SK-N-SH treated with all-trans-retinoic acid at 6 μM for 48 hours (cell line): ENCODE measurements around the gene FXYD6.

Experiments
- PPARA ChIP-seq: fragments of 250-450 bp; sonication (Bioruptor Pico); IDR thresholded peaks from 2 replicates; pipeline ENCODE4 v1.5.0; 2020; ENCODE audit warnings: mild to moderate bottlenecking, borderline replicate concordance
- ZFP30 ChIP-seq: fragments of 450-650 bp; formaldehyde crosslinking; IDR thresholded peaks from 2 replicates; pipeline ENCODE4 v1.5.0; 2022; ENCODE audit warnings: mild to moderate bottlenecking, moderate library complexity
- ZNF70 ChIP-seq: fragments of 450-650 bp; formaldehyde crosslinking; IDR thresholded peaks from 2 replicates; pipeline ENCODE4 v1.5.0; 2020; ENCODE audit warnings: mild to moderate bottlenecking, moderate library complexity
- ZNF8 ChIP-seq: fragments of 450-650 bp; formaldehyde crosslinking; IDR thresholded peaks from 2 replicates; pipeline ENCODE4 v1.5.0; 2020; ENCODE audit warnings: mild to moderate bottlenecking, moderate library complexity
- TF ChIP-seq, protein P1 (sequence below): fragments of 250-450 bp; sonication (Bioruptor Pico); IDR thresholded peaks from 2 replicates; pipeline ENCODE4 v1.8.0; 2021; ENCODE audit warnings: low read depth, mild to moderate bottlenecking, moderate library complexity, borderline replicate concordance
- TF ChIP-seq, protein P2 (sequence below): fragments of 250-450 bp; sonication (Bioruptor Pico); IDR thresholded peaks from 2 replicates; pipeline ENCODE4 v1.8.0; 2020; ENCODE audit warnings: mild to moderate bottlenecking, moderate library complexity, borderline replicate concordance

DNA sequence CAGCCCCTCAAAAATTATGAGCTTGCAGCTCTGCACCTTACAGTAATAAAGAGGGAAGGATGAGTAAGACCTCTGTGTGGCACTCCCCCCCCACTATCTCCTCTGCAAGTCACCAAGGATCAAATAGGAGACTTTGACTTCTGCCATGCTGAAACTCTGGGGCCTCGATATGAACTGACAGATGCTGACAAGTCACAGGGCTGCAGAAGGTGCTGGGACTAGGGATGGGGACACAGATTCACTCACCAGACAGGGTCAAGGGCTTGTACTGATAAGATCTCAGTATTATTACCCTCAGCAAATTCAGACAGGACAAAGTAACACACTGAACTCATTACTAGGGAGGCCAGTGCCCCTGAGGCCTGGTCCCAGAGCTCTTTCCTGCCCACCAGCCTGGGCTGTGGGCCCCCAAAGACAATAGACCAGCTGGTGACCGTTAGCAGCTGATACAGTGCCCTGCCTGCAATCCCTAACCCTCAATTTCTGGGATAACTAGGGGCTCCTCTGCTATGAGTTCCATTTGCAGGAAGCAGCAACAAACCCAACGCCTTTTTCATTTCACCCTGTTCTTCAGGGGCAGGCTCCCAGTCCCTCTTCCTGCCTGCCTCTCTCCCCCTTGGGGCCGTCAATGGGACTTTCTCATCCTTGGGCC is 32.6 kb upstream of the FXYD6 start:
- TF ChIP-seq ZNF8 (CRISPR knock-in tag) (no peak), ZNF70 (CRISPR knock-in tag) (no peak), ZFP30 (no peak), PPARA (CRISPR knock-in tag) (no peak)
- TF ChIP-seq, protein P1, sequence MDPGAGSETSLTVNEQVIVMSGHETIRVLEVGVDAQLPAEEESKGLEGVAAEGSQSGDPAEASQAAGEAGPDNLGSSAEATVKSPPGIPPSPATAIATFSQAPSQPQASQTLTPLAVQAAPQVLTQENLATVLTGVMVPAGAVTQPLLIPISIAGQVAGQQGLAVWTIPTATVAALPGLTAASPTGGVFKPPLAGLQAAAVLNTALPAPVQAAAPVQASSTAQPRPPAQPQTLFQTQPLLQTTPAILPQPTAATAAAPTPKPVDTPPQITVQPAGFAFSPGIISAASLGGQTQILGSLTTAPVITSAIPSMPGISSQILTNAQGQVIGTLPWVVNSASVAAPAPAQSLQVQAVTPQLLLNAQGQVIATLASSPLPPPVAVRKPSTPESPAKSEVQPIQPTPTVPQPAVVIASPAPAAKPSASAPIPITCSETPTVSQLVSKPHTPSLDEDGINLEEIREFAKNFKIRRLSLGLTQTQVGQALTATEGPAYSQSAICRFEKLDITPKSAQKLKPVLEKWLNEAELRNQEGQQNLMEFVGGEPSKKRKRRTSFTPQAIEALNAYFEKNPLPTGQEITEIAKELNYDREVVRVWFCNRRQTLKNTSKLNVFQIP = no peak
- TF ChIP-seq, protein P2, sequence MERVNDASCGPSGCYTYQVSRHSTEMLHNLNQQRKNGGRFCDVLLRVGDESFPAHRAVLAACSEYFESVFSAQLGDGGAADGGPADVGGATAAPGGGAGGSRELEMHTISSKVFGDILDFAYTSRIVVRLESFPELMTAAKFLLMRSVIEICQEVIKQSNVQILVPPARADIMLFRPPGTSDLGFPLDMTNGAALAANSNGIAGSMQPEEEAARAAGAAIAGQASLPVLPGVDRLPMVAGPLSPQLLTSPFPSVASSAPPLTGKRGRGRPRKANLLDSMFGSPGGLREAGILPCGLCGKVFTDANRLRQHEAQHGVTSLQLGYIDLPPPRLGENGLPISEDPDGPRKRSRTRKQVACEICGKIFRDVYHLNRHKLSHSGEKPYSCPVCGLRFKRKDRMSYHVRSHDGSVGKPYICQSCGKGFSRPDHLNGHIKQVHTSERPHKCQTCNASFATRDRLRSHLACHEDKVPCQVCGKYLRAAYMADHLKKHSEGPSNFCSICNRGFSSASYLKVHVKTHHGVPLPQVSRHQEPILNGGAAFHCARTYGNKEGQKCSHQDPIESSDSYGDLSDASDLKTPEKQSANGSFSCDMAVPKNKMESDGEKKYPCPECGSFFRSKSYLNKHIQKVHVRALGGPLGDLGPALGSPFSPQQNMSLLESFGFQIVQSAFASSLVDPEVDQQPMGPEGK (CRISPR knock-in tag) = no peak
